HCT116 (cell line): Measurements from ENCODE around the gene CERS4. TPM values are rescaled to one million over a fixed set of nuclear protein-coding genes. Genes with fewer than 3 reads are reported as not detected.
"Not testable (repeated sequence)": the region's sequence is repeated elsewhere in the genome, so short reads cannot be mapped to it uniquely, and the experiment has no call there.

Experiments
- ATAC-seq: fragments of 200-7000 bp; cut with Tn5 transposase; 2 replicates; pipeline ENCODE4 v1.9.1; 2020; ENCODE audit warnings: mild to moderate bottlenecking, moderate library complexity
- BruUV-seq: library from RNA; stranded (reverse); fragments of 400-500 nt; replicated peaks from 2 replicates; lab custom pipeline; 2021; lab: Mats Ljungman, UMichigan
- CTCF ChIA-PET: fragments of 300-600 bp; sonication (Branson Sonifier 250); formaldehyde crosslinking; loops from one replicate; lab custom pipeline; 2021; ENCODE audit warnings: antibody characterized with exemption; lab: Charles Lee
- POLR2A ChIA-PET: fragments of 300-600, 350-600 bp; sonication (Branson Sonifier 250); formaldehyde crosslinking; loops from one replicate; lab custom pipeline; 2021; ENCODE audit warnings: antibody characterized with exemption; lab: Charles Lee
- RAD21 ChIA-PET, 2 experiments: fragments of 300-600 bp; sonication (Branson Sonifier 250); formaldehyde crosslinking; loops; one replicate each; lab custom pipeline; 2023; ENCODE audit warnings: low total read pairs in 2 of 2; ENCODE audit not compliant: uncharacterized antibody in 2 of 2, unreplicated experiment in 2 of 2, low non-redundant PET in 1 of 2; lab: Charles Lee
- DNase-seq: peaks from one replicate; pipeline ENCODE4 v3.0.0-alpha.2; 2010; ENCODE audit warnings: low read depth, low spot score
- H2AFZ ChIP-seq: fragments of 200-600 bp; shearing (Covaris generic), sonication (generic); 2 replicates; pipeline ENCODE4 v1.6.1; 2017; ENCODE audit warnings: low read depth, mixed run types, mixed read lengths, antibody characterized with exemption, low read length; ENCODE audit not compliant: poor library complexity, severe bottlenecking
- H3K27ac ChIP-seq: 2 replicates; pipeline ENCODE4 v1.5.1; 2012; ENCODE audit warnings: low read depth, low read length
- H3K27me3 ChIP-seq: fragments of 200-600 bp; sonication (generic); 2 replicates; pipeline ENCODE4 v1.6.1; 2016; ENCODE audit warnings: mixed run types, low read length, mixed read lengths; ENCODE audit not compliant: insufficient read depth
- H3K36me3 ChIP-seq, 2 experiments: fragments of 200-500 bp in 1 of 2; fragments of 200-600 bp in 1 of 2; sonication (Bioruptor generic) in 1 of 2; sonication (generic) in 1 of 2; 2 replicates each; pipeline versions ENCODE4 v1.5.1 to v1.6.1; 2014 to 2016; ENCODE audit warnings: low read length in 2 of 2, inconsistent platforms in 1 of 2, mixed read lengths in 1 of 2, mixed run types in 1 of 2; ENCODE audit not compliant: insufficient read depth in 2 of 2, control insufficient read depth in 1 of 2
- H3K4me1 ChIP-seq, 2 experiments: fragments of 200-600 bp in 1 of 2; sonication (generic) in 1 of 2; 2 replicates each; pipeline versions ENCODE4 v1.5.1 to v1.6.1; 2012 to 2017; ENCODE audit warnings: low read length in 2 of 2, inconsistent platforms in 1 of 2, mild to moderate bottlenecking in 1 of 2, mixed read lengths in 1 of 2, mixed run types in 1 of 2, moderate library complexity in 1 of 2; ENCODE audit not compliant: insufficient read depth in 2 of 2, control insufficient read depth in 1 of 2
- H3K4me2 ChIP-seq: fragments of 200-600 bp; sonication (generic); 2 replicates; pipeline ENCODE4 v1.6.1; 2017; ENCODE audit warnings: mixed run types, low read length, mixed read lengths
- H3K4me3 ChIP-seq, 2 experiments: fragments of 200-600 bp in 1 of 2; sonication (generic) in 1 of 2; replicated peaks in 1 of 2; 2 replicates each; pipeline ENCODE4 v1.5.1; 2011 to 2016; ENCODE audit warnings: low read length in 2 of 2, control low read depth in 1 of 2, low read depth in 1 of 2, mild to moderate bottlenecking in 1 of 2, mixed read lengths in 1 of 2, mixed run types in 1 of 2
- H3K79me2 ChIP-seq: fragments of 200-600 bp; sonication (generic); 2 replicates; pipeline ENCODE4 v1.6.1; 2017; ENCODE audit warnings: mild to moderate bottlenecking, mixed run types, low read length, moderate library complexity, mixed read lengths; ENCODE audit not compliant: insufficient read depth
- H3K9ac ChIP-seq: fragments of 200-600 bp; sonication (generic); 2 replicates; pipeline ENCODE4 v1.6.1; 2016; ENCODE audit warnings: low read length, mixed read lengths
- H3K9me2 ChIP-seq: fragments of 200-600 bp; sonication (generic), shearing (Covaris generic); 2 replicates; pipeline ENCODE4 v1.6.1; 2017; ENCODE audit warnings: mixed run types, mild to moderate bottlenecking, moderate library complexity; ENCODE audit not compliant: insufficient read depth
- H3K9me3 ChIP-seq, 2 experiments: fragments of 200-500 bp in 1 of 2; fragments of 200-600 bp in 1 of 2; sonication (Bioruptor generic) in 1 of 2; sonication (generic) in 1 of 2; 2 replicates each; pipeline ENCODE4 v1.6.1; 2014 to 2017; ENCODE audit warnings: low read length in 2 of 2, mixed read lengths in 2 of 2, inconsistent platforms in 1 of 2, low read depth in 1 of 2, mild to moderate bottlenecking in 1 of 2, mixed run types in 1 of 2, moderate library complexity in 1 of 2; ENCODE audit not compliant: control insufficient read depth in 1 of 2, insufficient read depth in 1 of 2
- H4K20me1 ChIP-seq: fragments of 200-600 bp; sonication (generic), shearing (Covaris generic); 2 replicates; pipeline ENCODE4 v1.6.1; 2017; ENCODE audit warnings: mixed run types, mild to moderate bottlenecking, moderate library complexity; ENCODE audit not compliant: insufficient read depth
- CBX3 ChIP-seq: IDR thresholded peaks from 2 replicates; pipeline ENCODE4 v1.6.1; 2012; ENCODE audit warnings: low read depth
- CEBPB ChIP-seq: IDR thresholded peaks from 2 replicates; pipeline ENCODE4 v1.6.1; 2012; ENCODE audit warnings: low read depth
- ELF1 ChIP-seq: IDR thresholded peaks from 2 replicates; pipeline ENCODE4 v1.6.1; 2012; ENCODE audit warnings: low read depth, borderline replicate concordance
- EZH2phosphoT487 ChIP-seq: fragments of 200-600 bp; IDR thresholded peaks from 2 replicates; pipeline ENCODE4 v1.6.1; 2018; ENCODE audit warnings: antibody characterized with exemption, borderline replicate concordance
- JUND ChIP-seq: IDR thresholded peaks from 2 replicates; pipeline ENCODE4 v1.6.1; 2012
- POLR2AphosphoS5 ChIP-seq: IDR thresholded peaks from 2 replicates; pipeline ENCODE4 v1.6.1; 2011; ENCODE audit warnings: mild to moderate bottlenecking, low read depth, low read length, moderate library complexity
- RAD21 ChIP-seq: IDR thresholded peaks from 2 replicates; pipeline ENCODE4 v1.6.1; 2012; ENCODE audit warnings: low read depth, mild to moderate bottlenecking
- SIN3A ChIP-seq: IDR thresholded peaks from 2 replicates; pipeline ENCODE4 v1.6.1; 2012; ENCODE audit warnings: low read depth
- SP1 ChIP-seq: IDR thresholded peaks from 2 replicates; pipeline ENCODE4 v1.6.1; 2012; ENCODE audit warnings: low read depth
- TCF7L2 ChIP-seq: IDR thresholded peaks from 2 replicates; pipeline ENCODE4 v1.7.0; 2011; ENCODE audit warnings: borderline replicate concordance, inconsistent platforms; ENCODE audit not compliant: insufficient read depth, insufficient read length; ENCODE audit errors: extremely low read depth
- YY1 ChIP-seq: IDR thresholded peaks from 2 replicates; pipeline ENCODE4 v1.6.1; 2011; ENCODE audit warnings: low read length, low read depth, moderate library complexity, mild to moderate bottlenecking; ENCODE audit not compliant: insufficient replicate concordance; ENCODE audit errors: extremely low read depth
- ZNF274 ChIP-seq: fragments of 200-500 bp; sonication (Bioruptor generic); IDR thresholded peaks from 2 replicates; pipeline ENCODE4 v1.6.1; 2014; ENCODE audit warnings: mild to moderate bottlenecking, low read depth, low read length, inconsistent platforms
- intact Hi-C: fragments of 100-400 bp; cut with micrococcal nuclease; formaldehyde crosslinking; loops from 2 replicates; pipeline ENCODE4 v1.10.0; 2022
- total RNA-seq: library from RNA; stranded (reverse); gene quantifications from one replicate; pipeline ENCODE4 v1.2.1, GENCODE V29; 2021; ENCODE audit not compliant: unreplicated experiment
- TF ChIP-seq, protein P1 (sequence below), 3 experiments: fragments of 200-600 bp in 1 of 3; sonication (generic) in 1 of 3; IDR thresholded peaks in 2 of 3; conservative IDR thresholded peaks in 1 of 3; 2 replicates each; pipeline ENCODE4 v1.5.1; 2012 to 2017; ENCODE audit warnings: low read depth in 2 of 3, low read length in 2 of 3, antibody characterized with exemption in 1 of 3, borderline replicate concordance in 1 of 3, control low read depth in 1 of 3, mild to moderate bottlenecking in 1 of 3, mixed read lengths in 1 of 3, mixed run types in 1 of 3, moderate library complexity in 1 of 3; ENCODE audit not compliant: insufficient read depth in 1 of 3

CERS4 gene
- total RNA-seq, 1 experiment from 2014 or later: 26.0 TPM

DNA sequence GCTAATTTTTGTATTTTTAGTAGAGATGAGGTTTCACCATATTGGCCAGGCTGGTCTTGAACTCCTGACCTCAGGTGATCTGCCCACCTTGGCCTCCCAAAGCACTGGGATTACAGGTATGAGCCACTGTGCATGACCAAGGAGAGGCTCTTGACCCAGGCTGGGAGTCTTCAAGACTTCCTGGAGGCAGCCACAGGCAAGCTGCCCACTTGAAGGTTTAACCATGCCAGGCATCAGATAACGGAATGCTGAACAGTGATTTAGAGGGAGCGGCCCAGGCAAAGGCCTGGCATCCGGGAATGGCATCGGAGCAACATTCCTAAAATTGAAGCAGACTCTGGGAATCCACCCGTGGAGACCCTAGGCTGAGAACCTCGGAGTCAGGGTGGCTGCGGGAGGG lies 9.0 kb downstream of the CERS4 start:
- H4K20me1 ChIP-seq, CTCF ChIA-PET, DNase-seq, H2AFZ ChIP-seq, H3K4me2 ChIP-seq, intact Hi-C loops, H3K4me1 ChIP-seq, H3K9me2 ChIP-seq, H3K27ac ChIP-seq, ATAC-seq, H3K36me3 ChIP-seq, H3K4me3 ChIP-seq, H3K27me3 ChIP-seq, H3K9ac ChIP-seq, RAD21 ChIA-PET, H3K9me3 ChIP-seq, POLR2A ChIA-PET, H3K79me2 ChIP-seq, BruUV-seq: not testable (repeated sequence)

DNA sequence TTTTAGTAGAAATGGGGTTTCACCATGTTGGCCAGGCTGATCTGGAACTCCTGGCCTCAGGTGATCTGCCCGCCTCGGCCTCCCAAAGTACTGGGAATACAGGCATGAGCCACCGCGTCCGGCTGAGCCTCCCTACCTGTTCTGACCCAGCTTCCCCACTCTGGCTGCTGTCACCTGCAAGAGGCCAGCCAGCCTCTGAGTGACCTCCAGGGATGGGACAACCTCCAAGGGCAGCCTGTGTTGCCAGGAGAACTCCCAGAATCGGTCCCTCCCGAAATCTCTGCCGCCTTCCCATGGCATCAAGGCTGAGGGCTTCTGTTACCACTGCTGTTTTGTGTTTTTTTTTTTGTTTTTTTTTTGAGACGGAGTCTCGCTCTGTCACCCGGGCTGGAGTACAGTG lies 11.3 kb downstream of the CERS4 start:
- BruUV-seq: no TSS peak
- no peak overlapping the region for H3K9ac ChIP-seq
- no peak overlapping the region for H3K4me2 ChIP-seq
- H3K79me2 ChIP-seq: no peaks in the 10 kb centered on the region
- no peaks in the 10 kb centered on the region for H3K9me3 ChIP-seq
- H3K9me2 ChIP-seq: no peaks in the 10 kb centered on the region
- intact Hi-C loops: no loop called here
- no peaks in the 10 kb centered on the region for H3K36me3 ChIP-seq
- ChIA-PET POLR2A (no interaction called here), CTCF (interaction anchor here (1.2 kb wide), 1 partner anchor 218 kb away, joined by 3 read pairs; no protein-coding TSS in a partner anchor), RAD21 (no interaction called here)
- no peak overlapping the region for H2AFZ ChIP-seq
- ATAC-seq: no peak
- H4K20me1 ChIP-seq: no peaks in the 10 kb centered on the region
- no peak for DNase-seq
- TF ChIP-seq EZH2phosphoT487 (no peak), YY1 (no peak), TCF7L2 (no peak), RAD21 (no peak), CBX3 (no peak), POLR2AphosphoS5 (no peak), ZNF274 (no peak), SIN3A (no peak), ELF1 (no peak), JUND (no peak), CEBPB (no peak), SP1 (no peak)
- TF ChIP-seq, protein P1, sequence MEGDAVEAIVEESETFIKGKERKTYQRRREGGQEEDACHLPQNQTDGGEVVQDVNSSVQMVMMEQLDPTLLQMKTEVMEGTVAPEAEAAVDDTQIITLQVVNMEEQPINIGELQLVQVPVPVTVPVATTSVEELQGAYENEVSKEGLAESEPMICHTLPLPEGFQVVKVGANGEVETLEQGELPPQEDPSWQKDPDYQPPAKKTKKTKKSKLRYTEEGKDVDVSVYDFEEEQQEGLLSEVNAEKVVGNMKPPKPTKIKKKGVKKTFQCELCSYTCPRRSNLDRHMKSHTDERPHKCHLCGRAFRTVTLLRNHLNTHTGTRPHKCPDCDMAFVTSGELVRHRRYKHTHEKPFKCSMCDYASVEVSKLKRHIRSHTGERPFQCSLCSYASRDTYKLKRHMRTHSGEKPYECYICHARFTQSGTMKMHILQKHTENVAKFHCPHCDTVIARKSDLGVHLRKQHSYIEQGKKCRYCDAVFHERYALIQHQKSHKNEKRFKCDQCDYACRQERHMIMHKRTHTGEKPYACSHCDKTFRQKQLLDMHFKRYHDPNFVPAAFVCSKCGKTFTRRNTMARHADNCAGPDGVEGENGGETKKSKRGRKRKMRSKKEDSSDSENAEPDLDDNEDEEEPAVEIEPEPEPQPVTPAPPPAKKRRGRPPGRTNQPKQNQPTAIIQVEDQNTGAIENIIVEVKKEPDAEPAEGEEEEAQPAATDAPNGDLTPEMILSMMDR (IDR thresholded peaks at IDR 0.05 in 2 of 3, conservative IDR thresholded peaks at IDR 0.05 in 1 of 3; ENCODE audit: borderline replicate concordance in 1 of 3, insufficient read depth in 1 of 3, low read depth in 2 of 3, low read length in 2 of 3): no peak
- no peak overlapping the region for H3K4me3 ChIP-seq
- H3K27me3 ChIP-seq: no peaks in the 10 kb centered on the region
- no peak overlapping the region for H3K27ac ChIP-seq
- peaks cover 8 to 11% of the 10 kb centered on the region in 2 experiments; a peak in 2 of 4 replicates for H3K4me1 ChIP-seq
